Measurements from ENCODE around the gene SDR9C7.

- TF ChIP-seq CTCF (IDR thresholded peaks at IDR 0.05) (no peak), POLR2A (IDR thresholded peaks at IDR 0.05) (no peak)
Measured at GRCh38 chr12:56931474-56931978, 2.7 kb downstream of the SDR9C7 start.

Measured in Peyer's patch (tissue), 4 donors.